ENCODE measurements around the gene PBX4.

Gene PBX4

GRCh38 chr19:19587771-19588170 is 30.7 kb downstream of the PBX4 start:
- no peak for DNase-seq

- DNase-seq = no peak
These were observed 34.1 kb downstream of the PBX4 start for GRCh38 chr19:19584356-19584755.

DNA sequence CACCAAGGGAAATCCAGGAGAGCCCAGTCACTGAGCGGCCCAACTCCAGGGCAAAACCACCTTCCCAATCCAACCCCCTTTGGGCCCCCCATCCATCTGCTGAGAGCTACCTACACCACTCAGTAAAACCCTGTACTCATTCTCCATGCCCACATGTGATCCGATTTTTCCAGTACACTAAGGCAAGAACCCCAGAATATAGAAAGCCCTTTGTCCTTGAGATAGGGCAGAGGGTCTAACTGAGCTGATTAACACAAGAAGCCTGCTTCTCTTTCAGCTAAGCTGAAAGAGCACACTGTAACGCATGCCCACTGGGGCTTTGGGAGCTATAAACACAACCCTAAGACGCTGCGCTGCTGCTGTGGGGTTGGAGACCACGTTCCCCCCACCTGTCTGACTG is 36.0 kb downstream of the PBX4 start:
- DNase-seq = no peak

GRCh38 chr19:19581391-19581790 is 37.1 kb downstream of the PBX4 start:
- DNase-seq = no peak

GRCh38 chr19:19580418-19580817 is 38.1 kb downstream of the PBX4 start:
- DNase-seq = no peak

DNA sequence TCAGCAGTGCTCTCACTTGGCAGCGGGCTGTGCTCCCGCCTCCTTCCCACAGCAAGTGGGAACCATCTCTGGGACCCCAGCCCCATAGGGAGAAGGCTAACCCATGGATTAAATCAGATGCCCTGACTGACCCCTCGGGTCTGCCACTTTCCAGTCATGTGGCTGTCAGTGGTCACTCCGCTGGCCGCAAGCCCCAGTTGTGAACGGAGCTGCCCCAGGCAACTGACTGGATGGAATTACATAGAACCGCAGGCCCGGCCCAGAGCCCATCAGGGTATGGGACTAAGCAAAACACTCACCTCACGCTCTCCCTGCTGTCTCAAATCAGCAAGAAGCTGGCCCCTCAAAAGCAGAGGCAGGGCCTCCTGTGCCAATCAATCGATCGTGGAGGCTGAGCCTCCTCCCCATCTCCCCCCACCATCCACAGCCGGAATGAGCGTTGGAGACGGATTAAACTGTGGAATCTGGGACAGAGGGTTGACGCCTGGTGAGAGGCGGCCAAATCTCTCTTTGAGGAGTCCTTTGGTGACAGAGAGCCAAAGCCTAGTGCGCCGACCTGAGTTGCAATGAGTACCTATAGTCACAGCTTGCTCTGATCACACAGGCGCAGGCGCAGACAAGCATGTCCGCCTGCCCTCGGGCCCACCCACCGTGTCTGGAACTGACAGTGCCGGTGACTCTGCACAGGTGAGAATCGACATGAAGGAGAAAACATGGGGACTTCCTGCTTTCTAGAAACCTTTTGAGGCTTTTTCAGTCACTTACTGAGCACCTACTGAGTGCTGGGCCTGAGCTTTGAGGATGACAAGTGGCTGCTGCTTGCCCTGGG is 38.7 kb downstream of the PBX4 start:
- no peak for DNase-seq

- DNase-seq = no peak
These were observed 40.2 kb downstream of the PBX4 start for GRCh38 chr19:19578252-19578651.

- DNase-seq = no peak
These were observed 43.1 kb downstream of the PBX4 start for GRCh38 chr19:19575411-19575810.

- no peak for DNase-seq
These were observed 47.3 kb downstream of the PBX4 start for GRCh38 chr19:19571071-19571786.

- DNase-seq = no peak
These were observed 47.9 kb downstream of the PBX4 start for GRCh38 chr19:19570571-19570970.

DNA sequence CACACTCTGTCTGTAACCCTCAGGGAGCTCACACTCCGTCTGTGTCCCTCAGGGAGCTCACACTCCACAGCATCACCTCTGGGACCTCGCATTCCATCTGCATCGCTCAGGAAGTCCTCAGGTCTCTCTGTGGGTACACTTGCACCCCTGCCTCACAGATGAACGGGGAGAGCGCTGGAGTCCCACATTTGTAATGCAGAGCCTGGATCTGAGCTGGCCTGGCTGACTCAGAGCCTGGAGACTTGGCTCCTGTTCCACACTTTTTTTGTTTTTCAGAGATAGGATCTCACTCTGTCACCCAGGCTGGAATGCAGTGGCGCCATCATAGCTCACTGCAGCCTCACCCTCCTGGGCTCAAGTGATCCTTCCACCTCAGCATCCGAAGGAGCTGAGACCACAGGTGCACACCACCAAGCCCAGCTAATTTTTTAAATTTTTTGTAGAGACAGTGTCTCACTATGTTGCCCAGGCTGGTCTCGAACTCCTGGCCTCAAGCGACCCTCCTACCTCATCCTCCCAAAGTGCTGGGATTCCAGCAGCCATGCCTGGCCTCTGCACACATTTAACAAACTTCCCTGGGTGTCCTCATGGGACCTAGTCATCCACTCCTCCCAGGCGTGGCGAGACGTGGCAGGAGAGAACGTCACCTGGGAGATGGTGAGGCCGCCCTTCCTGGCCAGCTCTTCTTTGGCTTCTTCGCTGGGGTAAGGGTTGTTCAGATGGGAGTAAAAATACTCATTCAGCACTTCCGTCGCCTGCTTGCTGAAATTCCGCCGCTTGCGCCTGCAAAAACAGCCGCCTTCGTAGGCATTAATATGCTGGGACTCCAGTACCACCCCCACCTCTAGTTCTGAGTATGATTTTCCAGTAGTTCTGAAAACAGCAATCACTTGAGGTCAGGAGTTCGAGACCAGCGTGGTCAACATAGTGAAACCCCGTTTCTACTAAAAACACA is 49.4 kb downstream of the PBX4 start:
- no peak for DNase-seq

DNA sequence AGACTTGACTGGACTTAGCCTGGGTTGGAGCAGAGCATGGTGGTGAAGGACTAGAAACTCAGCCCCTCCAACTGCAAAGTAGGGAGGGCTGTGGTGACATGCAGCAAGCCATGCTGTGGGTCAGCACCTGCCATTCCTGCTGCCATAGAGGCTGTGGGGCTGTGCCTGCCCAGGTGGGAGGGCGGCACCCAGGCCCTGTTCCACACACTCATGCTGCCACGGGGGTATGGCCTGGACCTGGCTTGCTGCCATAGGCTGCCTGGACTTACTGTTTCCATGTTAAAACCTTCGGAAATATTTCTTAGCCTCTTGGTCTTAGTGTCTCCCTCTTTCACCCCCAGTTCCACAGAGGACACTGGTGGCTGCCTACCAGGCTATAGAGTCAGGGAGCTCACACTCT is 51.1 kb downstream of the PBX4 start:
- no peak for DNase-seq

GRCh38 chr19:19566306-19566705 is 52.2 kb downstream of the PBX4 start:
- no peak for DNase-seq

DNA sequence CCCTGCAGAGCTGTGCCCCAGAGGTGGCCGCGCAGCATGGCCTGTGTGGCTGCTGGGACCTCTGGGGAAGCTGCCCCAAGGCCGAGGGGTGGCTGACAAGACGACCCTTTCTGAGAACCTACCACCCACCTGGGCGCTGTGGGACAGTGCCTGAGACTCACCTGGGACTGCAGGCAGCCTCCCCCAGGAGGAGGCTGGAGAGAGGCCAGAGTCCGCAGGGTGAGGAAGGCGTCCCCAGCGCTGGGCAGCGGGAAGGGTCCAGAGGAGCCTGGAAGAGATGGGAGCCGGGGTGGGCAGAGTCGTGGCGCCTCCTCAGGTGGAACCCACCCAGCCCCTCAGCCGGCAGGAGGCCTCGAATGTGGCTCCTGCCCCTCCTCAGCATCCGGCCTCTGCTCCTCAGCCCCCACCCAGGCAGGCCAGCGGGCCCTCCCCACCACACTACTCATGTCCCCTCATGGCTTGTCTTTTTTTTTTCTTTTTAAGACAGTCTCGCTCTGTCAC is 55.1 kb downstream of the PBX4 start:
- no peak for DNase-seq

DNA sequence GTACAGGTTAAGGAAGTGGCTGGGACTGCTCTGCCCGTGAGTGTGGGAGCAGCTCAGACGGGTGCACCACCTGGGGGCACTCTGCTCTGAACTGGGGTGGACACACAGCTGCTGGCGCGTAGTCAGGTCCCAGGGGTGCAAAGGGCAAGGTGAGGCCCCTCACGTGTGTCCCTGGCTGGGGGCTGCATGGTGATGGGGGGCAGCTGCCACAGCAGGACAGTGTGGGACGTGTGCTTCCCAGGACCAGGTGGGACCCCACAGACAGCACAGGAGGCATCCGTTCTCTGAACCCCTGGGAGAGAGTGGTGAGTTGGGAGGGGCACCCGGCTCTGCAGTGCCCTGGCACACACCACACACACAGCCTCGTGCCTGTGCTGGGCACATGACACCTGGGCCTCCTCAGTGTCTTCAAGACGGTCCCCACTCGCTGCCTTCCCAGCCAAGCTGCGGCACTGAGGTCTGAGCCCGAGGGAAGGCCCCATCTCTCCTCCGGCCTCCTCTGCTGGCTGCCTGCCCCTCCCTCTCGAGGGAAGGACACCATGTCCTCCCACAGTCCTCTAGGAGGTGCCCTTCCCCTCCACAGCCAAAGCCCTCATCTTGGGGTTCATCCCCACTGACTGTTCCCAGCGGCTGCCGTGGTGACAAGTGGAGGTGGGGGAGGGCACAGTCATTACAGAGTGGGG is 55.7 kb downstream of the PBX4 start:
- DNase-seq = no peak

DNA sequence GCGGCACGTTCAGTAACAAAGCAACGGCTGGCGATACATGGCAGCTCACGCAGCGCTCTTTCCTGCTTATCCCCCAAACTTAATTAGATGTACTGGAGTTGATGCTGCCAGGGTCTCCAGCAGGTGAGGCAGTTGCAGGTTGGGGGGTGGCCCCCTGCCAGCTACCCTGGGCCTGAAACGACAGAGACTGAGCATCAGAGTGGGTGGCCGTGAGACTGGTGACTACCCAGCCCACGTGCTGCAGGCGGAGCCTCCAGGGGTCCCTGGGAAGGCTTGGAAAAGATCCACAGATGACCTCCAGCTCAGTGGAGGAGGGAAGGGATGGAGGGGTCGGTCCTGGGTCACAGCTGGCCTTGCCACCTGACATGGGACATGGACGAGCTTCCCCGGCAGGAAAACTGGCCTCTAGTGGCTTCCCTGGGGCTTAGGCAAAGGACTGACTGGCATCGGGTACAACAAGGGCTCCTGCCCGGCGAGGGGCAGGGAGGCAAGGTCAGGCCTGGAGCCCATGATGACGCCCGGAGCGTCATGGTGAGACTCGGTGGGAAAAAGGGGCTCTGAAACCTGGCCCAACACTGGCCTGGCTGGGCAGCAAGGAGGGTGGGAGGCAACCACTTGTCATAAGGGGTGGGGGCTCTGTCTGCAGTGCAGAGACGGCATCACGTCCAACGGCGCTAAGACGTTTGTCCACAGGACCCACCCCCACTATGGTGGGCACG is 56.4 kb downstream of the PBX4 start:
- DNase-seq = no peak

DNA sequence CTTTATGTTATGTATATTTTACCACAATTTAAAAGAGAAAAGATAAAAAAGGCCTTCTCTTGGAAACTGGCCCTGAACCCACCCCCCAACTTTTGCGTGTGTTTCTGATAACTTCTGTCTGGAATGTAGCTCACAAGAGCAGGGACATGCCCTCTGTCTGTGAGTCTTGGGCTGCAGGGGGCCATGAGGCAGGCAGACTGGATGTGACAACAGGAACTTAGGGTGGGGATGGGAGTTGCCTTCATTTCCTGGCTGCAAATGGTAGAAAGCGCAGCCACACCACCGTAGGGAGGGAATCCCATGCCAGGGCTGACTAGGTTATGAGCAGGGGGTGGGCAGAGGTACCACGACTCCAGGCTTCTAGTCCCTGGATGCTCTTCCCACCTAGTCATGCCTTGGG is 58.6 kb downstream of the PBX4 start:
- no peak for DNase-seq

GRCh38 chr19:19558636-19559035 is 59.9 kb downstream of the PBX4 start:
- DNase-seq = no peak

GRCh38 chr19:19558055-19558454 is 60.4 kb downstream of the PBX4 start:
- no peak for DNase-seq

DNA sequence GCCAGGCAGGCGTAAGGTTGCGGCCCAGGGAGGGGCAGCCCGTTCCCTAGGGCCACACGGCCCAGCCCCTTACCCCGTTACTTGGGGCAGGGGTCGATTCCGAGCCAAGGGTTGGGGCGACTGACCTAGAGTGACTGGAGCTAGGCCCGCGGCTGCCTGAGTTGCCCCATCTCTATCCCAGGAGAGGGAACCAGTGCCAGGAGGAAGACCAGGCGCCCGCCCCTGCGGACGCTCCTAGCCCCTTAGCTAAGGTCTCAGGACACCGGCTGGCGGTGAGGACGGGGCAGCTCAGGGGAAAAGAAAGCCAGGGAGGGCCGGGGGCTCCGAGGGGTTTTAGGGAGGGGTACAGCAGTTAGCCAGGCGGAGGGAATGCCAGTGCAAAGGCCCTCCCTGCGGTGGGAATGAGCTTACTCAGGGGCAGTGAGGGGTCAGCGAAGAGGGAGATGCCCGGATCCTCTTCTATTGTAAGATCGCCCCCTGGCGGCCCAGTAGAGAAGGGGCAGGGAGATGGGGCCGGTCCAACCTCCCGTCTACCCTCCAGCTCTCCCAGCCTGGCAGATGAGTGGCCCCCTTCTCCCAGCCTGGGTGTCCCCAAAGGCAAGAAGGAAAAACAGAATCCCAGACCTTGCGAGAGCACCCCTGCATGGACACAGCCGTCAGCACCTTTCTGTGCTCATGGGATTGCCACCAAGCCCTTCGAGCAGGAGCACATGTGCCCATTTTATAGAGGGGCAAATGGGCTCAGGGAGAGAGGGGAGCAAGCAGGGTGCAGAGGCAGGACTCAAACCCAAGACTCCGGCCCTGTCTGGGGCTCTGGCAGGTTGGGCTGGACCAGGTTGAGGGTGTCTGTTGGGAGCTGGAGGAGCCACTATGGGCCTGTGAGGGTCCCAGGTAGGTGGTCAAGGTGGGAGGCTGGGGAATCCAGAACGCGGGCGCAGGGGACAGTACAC is 64.1 kb downstream of the PBX4 start:
- DNase-seq = no peak

DNA sequence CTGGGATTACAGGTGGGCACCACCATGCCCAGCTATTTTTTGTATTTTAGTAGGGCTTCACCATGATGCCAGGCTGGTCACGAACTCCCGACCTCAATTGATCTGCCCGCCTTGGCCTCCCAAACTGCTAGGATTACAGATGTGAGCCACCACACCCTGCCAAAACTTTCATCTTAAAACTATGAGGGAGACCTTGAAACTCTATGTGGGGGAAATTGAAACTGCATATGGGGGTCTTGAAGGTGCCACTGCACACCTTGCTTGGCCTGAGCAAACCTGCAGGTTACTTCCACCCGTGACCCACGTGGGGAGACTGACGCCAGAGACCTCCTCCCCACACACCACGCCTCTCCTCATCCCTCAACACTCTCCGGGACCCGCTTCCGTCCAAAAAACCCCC is 64.8 kb downstream of the PBX4 start:
- no peak for DNase-seq

All from right forelimb (tissue), 1 donor.